Activated CD4-positive, alpha-beta T cell treated with anti-CD3 and anti-CD28 coated beads for 36 hours (primary cell): ENCODE results near the gene FCHSD2. TPM values are rescaled to one million over a fixed set of nuclear protein-coding genes. Genes with fewer than 3 reads are reported as not detected.
"Not testable (repeated sequence)": the region's sequence is repeated elsewhere in the genome, so short reads cannot be mapped to it uniquely, and the experiment has no call there.

ENCODE experiments used
- ATAC-seq: fragments of 200-7000 bp; cut with Tn5 transposase; one replicate; pipeline ENCODE4 v1.10.0; 2021; ENCODE audit warnings: mild to moderate bottlenecking, moderate library complexity
- CTCF ChIA-PET: fragments of 350-600 bp; sonication (Branson Sonifier 250); formaldehyde crosslinking; loops from one replicate; lab custom pipeline; 2021; ENCODE audit warnings: antibody characterized with exemption; lab: Charles Lee
- POLR2A ChIA-PET: fragments of 350-600 bp; sonication (Branson Sonifier 250); formaldehyde crosslinking; loops from one replicate; lab custom pipeline; 2021; ENCODE audit warnings: antibody characterized with exemption, inconsistent platforms; lab: Charles Lee
- DNase-seq: peaks from one replicate; pipeline ENCODE4 v3.0.0-alpha.2; 2020
- H3K27ac Mint-ChIP-seq: one replicate; pipeline ENCODE4 v1.8.0; 2021; ENCODE audit warnings: mixed read lengths
- H3K27me3 Mint-ChIP-seq: one replicate; pipeline ENCODE4 v1.8.0; 2021; ENCODE audit warnings: mixed read lengths
- H3K36me3 Mint-ChIP-seq: one replicate; pipeline ENCODE4 v1.8.0; 2021; ENCODE audit warnings: low read depth, mixed read lengths
- H3K4me1 Mint-ChIP-seq: one replicate; pipeline ENCODE4 v1.8.0; 2021; ENCODE audit warnings: mixed read lengths
- H3K4me3 Mint-ChIP-seq: one replicate; pipeline ENCODE4 v1.8.0; 2021; ENCODE audit warnings: mild to moderate bottlenecking, moderate library complexity, mixed read lengths
- H3K9me3 Mint-ChIP-seq: one replicate; pipeline ENCODE4 v1.8.0; 2021; ENCODE audit warnings: low read depth, mixed read lengths
- intact Hi-C, 2 experiments: fragments of 100-400 bp; cut with DNase I in 1 of 2; cut with micrococcal nuclease in 1 of 2; formaldehyde crosslinking; loops; one replicate each; pipeline versions ENCODE4 v1.14.2 to v1.15.1; 2022 to 2024; cut with DNase I, micrococcal nuclease
- total RNA-seq, 2 experiments: library from RNA; stranded (reverse); gene quantifications; one replicate each; pipeline ENCODE4 v1.2.3, GENCODE V29; 2021

The FCHSD2 gene
- total RNA-seq, 2 experiments from 2014 or later, result 24.1 to 24.7 TPM

GRCh38 chr11:73140213-73141030 is 1.7 kb downstream of the FCHSD2 start:
- H3K9me3 Mint-ChIP-seq, result no peaks in the 10 kb centered on the region
- ChIA-PET CTCF (interaction anchor here (0.6 to 1.4 kb wide), 3 partner anchors 62 to 917 kb away, joined by 3 to 4 read pairs (median 4); no protein-coding TSS in a partner anchor), POLR2A (no interaction called here)
- no peaks in the 10 kb centered on the region for H3K27me3 Mint-ChIP-seq
- intact Hi-C loops, result loop anchor here (1.0 to 10.0 kb wide), 7 partner anchors 106 to 1026 kb away; partner anchors contain the start of genes ANAPC15 (in 1 of the 2), FAM168A (in 1 of the 2), RAB6A (in 1 of the 2) and RELT (in 1 of the 2)
- DNase-seq (peak; percentile 41), ATAC-seq (peak; percentile 9)
- H3K4me1 Mint-ChIP-seq, result peaks cover 40% of the 10 kb centered on the region
- peak overlapping the region; percentile 92 for H3K4me3 Mint-ChIP-seq
- H3K36me3 Mint-ChIP-seq, result peaks cover 19% of the 10 kb centered on the region
- peak overlapping the region; percentile 91 for H3K27ac Mint-ChIP-seq

DNA sequence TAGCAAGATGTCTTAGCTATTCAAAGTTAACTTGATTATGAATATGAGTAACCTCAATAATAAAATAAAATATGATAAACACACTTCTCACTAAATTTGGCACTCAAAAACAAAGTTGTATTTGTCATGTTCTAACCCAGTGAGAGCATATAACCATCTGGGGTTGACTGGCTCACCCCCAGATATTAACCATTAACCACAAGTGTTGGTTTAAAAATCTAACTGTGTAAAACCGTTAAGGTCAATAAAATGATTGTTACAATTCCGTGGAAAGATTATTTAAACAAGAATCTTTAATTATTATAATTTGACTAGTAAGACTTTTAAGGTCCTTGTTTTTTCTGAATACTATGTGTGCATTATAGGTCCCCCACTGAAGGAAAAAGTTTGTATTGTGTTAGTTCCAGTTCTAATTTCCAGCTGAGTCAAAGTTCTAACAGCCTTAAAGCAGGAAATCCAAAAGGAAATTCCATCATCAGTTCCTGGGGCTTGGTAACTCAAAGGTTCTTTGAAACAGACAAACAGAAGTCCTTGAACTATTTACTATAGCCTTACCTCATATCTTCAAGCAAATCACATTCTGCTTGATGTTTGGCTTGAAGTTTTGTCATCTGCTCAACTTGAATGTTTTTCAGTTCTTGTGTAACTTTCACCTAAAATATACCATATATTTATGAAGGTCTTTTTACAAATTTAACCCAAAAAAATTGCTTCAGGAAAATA is 2.5 kb downstream of the FCHSD2 start:
- peak overlapping the region; percentile 92 for H3K4me3 Mint-ChIP-seq
- ChIA-PET POLR2A (no interaction called here), CTCF (interaction anchor here (0.6 kb wide), 1 partner anchor 916 kb away, joined by 4 read pairs; no protein-coding TSS in a partner anchor)
- intact Hi-C loops, result loop anchor here (2.0 to 10.0 kb wide), 6 partner anchors 105 to 1025 kb away; partner anchors contain the start of genes ANAPC15 (in 1 of the 2), FAM168A (in 1 of the 2) and RAB6A (in 1 of the 2)
- ATAC-seq, result no peak
- no peaks in the 10 kb centered on the region for H3K9me3 Mint-ChIP-seq
- H3K27ac Mint-ChIP-seq, result no peak overlapping the region
- H3K36me3 Mint-ChIP-seq, result peaks cover 19% of the 10 kb centered on the region
- DNase-seq, result no peak
- peaks cover 40% of the 10 kb centered on the region for H3K4me1 Mint-ChIP-seq
- no peaks in the 10 kb centered on the region for H3K27me3 Mint-ChIP-seq

- Mint-ChIP-seq H3K4me1 (peaks cover 35% of the 10 kb centered on the region), H3K27ac (no peak overlapping the region), H3K27me3 (no peaks in the 10 kb centered on the region), H3K4me3 (no peak overlapping the region), H3K9me3 (no peaks in the 10 kb centered on the region), H3K36me3 (peaks cover 25% of the 10 kb centered on the region)
- ATAC-seq (no peak), DNase-seq (no peak)
- intact Hi-C loops, result no loop called here
- CTCF ChIA-PET, result interaction anchor here (0.6 to 1.0 kb wide), 3 partner anchors 15 to 278 kb away, joined by 3 read pairs; no protein-coding TSS in a partner anchor
- POLR2A ChIA-PET, result no interaction called here
Measured at GRCh38 chr11:73137944-73138274, 4.2 kb downstream of the FCHSD2 start.

DNA sequence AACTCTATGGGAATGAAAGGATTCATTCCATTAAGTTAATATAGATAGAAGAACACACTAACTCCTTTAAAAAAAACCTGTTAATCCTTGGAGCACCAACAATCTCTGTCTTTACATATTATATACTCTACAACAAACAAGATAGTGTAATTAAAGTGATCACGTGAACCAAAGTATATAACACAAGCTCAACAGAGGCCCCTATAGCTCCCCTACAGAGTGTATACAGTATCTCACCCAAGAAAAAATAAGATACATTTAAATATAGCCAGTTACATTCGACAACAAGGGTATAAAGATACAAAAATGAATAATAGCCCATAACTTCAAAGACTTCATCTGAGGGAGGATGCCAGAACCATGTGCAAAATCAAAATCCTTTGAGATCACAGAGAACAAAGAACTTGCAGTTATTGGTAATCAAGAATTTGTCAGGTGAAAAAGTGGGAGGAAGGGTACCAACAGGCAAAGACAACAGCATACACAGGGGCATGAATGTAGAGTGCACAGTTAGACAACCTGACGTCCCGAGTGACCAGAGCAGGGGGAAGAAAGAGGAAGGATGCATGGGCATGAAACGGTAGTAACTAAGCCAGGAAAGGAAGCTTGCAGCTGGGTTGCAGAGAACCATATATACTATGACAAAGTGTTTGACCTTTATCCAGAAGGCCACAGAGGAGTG is 4.7 kb downstream of the FCHSD2 start:
- Mint-ChIP-seq H3K4me3 (no peak overlapping the region), H3K27me3 (no peaks in the 10 kb centered on the region), H3K4me1 (peaks cover 33% of the 10 kb centered on the region), H3K9me3 (no peaks in the 10 kb centered on the region), H3K27ac (no peak overlapping the region), H3K36me3 (peaks cover 25% of the 10 kb centered on the region)
- ChIA-PET POLR2A (no interaction called here), CTCF (interaction anchor here (0.6 to 1.0 kb wide), 3 partner anchors 15 to 277 kb away, joined by 3 read pairs; no protein-coding TSS in a partner anchor)
- intact Hi-C loops, result no loop called here
- ATAC-seq, result no peak
- DNase-seq, result no peak

- H3K9me3 Mint-ChIP-seq, ATAC-seq, H3K27ac Mint-ChIP-seq, DNase-seq, H3K27me3 Mint-ChIP-seq, intact Hi-C loops, H3K4me3 Mint-ChIP-seq: not testable (repeated sequence)
- H3K4me1 Mint-ChIP-seq, result peaks cover 36% of the 10 kb centered on the region
- CTCF ChIA-PET, result interaction anchor here (0.6 to 1.5 kb wide), 3 partner anchors 11 to 41 kb away, joined by 3 to 4 read pairs (median 4); no protein-coding TSS in a partner anchor
- POLR2A ChIA-PET, result interaction anchor here (0.7 kb wide), 1 partner anchor 12 kb away, joined by 4 read pairs; no protein-coding TSS in a partner anchor
- H3K36me3 Mint-ChIP-seq, result peaks cover 30% of the 10 kb centered on the region
Measured at GRCh38 chr11:73136722-73137121, 5.4 kb downstream of the FCHSD2 start.

DNA sequence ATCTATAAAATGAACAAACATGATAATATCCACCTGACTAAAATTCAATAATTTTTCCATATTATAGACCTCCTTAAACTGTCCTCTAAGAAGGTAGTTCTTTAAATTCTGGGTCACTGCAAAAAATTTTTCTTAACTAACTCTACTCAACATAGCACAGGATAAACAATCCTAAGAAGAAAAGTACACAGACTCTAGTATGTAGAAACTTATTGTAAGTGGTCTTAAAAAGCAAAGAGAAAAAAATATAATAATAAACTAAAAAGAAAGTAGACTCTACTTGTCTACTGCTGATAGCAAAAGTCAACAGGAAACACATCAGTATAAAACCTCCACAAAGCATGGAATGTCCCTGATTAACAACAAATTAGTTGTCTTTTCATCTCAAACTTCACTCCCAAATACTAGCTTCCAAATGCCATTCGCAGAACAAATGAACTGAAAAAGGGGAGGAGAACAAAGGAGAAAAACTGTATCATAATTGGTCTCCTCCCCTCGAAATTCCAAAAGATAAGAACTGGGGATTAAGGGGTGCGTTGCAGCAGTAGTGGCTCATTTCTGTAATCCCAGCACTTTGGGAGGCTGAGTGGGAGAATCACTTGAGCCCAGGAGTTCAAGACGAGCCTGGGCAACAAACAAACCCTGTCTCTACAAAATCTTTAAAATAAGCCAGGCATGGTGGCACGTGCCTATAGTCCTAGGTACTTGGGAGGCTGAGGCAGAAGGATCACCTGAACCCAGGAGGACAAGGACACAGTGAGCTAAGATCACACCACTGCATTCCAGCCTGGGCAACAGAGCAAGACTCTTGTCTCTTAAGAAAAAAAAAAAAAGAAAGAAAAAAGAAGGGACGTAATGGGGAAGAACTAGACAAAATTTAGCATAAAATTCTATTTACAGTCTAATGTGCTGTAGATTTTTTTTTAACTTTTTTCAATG is 6.5 kb downstream of the FCHSD2 start:
- Mint-ChIP-seq H3K36me3 (peaks cover 30% of the 10 kb centered on the region), H3K4me1 (peaks cover 35% of the 10 kb centered on the region), H3K4me3 (no peak overlapping the region), H3K27ac (no peak overlapping the region), H3K9me3 (no peaks in the 10 kb centered on the region), H3K27me3 (no peaks in the 10 kb centered on the region)
- POLR2A ChIA-PET, result interaction anchor here (0.6 to 0.7 kb wide), 2 partner anchors 13 to 15 kb away, joined by 4 to 5 read pairs; no protein-coding TSS in a partner anchor
- ATAC-seq (no peak), DNase-seq (no peak)
- CTCF ChIA-PET, result interaction anchor here (0.7 to 1.5 kb wide), 3 partner anchors 13 to 42 kb away, joined by 3 to 4 read pairs (median 4); no protein-coding TSS in a partner anchor
- intact Hi-C loops, result no loop called here

DNA sequence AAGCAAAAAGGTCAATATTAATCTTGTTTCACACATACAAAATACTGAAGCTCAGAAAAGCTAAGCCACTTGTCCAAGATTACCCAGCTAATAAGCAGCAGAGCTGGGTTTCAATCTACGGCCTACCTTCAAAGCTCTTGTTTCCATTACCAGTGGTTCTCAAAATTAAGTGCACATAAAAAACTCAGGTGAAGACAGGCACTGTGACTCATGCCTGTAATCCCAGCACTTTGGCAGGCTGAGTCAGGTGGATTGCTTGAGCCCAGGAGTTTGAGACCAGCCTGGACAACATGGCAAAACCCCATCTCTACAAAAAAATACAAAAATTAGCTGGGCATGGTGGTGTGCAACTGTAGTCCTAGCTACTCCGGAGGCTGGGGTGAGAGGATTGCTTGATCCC is 9.8 kb downstream of the FCHSD2 start:
- H3K9me3 Mint-ChIP-seq, ATAC-seq, POLR2A ChIA-PET, intact Hi-C loops, H3K4me3 Mint-ChIP-seq, H3K4me1 Mint-ChIP-seq, DNase-seq, H3K27ac Mint-ChIP-seq, H3K27me3 Mint-ChIP-seq: not testable (repeated sequence)
- CTCF ChIA-PET, result interaction anchor here (0.6 kb wide), 1 partner anchor 111 kb away, joined by 3 read pairs; no protein-coding TSS in a partner anchor
- peaks cover 14% of the 10 kb centered on the region for H3K36me3 Mint-ChIP-seq

DNA sequence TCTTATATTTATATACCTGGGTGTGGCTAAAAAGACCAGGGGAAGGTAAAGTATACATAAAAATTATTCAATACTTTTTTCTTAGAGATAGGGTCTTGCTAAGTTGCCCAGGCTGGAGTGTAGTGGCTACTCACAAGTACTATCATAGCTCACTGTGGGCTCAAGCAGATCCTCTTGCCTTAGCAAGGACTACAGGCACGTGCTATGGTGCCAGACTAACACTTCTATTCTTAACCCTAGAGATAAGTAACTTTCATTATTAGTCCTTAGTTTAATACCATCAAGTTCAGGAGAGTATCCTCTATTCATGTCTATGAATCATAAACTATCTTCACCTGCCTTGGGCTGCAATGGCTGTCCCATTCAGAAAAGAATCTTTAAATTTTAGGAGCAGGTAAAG is 11.9 kb downstream of the FCHSD2 start:
- H3K27me3 Mint-ChIP-seq, result no peaks in the 10 kb centered on the region
- ATAC-seq (no peak), DNase-seq (no peak)
- H3K36me3 Mint-ChIP-seq, result peaks cover 16% of the 10 kb centered on the region
- CTCF ChIA-PET, result interaction anchor here (1.6 kb wide), 1 partner anchor 47 kb away, joined by 6 read pairs; no protein-coding TSS in a partner anchor
- H3K4me1 Mint-ChIP-seq, result peaks cover 5% of the 10 kb centered on the region
- intact Hi-C loops, result no loop called here
- H3K4me3 Mint-ChIP-seq, result no peak overlapping the region
- H3K9me3 Mint-ChIP-seq, result peaks cover under 1% of the 10 kb centered on the region
- POLR2A ChIA-PET, result no interaction called here
- no peak overlapping the region for H3K27ac Mint-ChIP-seq

DNA sequence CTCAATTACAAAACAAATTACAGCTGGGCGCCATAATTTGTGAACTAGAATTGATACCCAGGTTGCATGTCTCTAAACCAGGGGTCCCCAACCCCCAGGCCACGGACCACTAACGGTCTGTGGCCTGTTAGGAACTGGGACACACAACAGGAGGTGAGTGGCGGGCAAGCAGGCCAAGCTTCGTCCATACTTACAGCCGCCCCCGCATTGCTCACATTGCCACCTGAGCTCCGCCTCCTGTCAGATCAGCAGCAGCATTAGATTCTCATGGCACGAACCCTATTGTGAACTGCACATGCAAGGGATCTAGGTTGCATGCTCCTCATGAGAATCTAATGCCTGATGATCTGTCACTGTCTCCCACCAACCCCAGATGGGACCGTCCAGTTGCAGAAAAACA is 12.9 kb downstream of the FCHSD2 start:
- Mint-ChIP-seq H3K27me3 (no peaks in the 10 kb centered on the region), H3K4me3 (no peak overlapping the region), H3K27ac (no peak overlapping the region), H3K4me1 (peaks cover 5% of the 10 kb centered on the region), H3K36me3 (peaks cover 19% of the 10 kb centered on the region), H3K9me3 (peaks cover 4% of the 10 kb centered on the region)
- ChIA-PET CTCF (interaction anchor here (1.6 kb wide), 1 partner anchor 48 kb away, joined by 6 read pairs; no protein-coding TSS in a partner anchor), POLR2A (interaction anchor here (0.6 kb wide), 1 partner anchor 50 kb away, joined by 3 read pairs; no protein-coding TSS in a partner anchor)
- no peak for ATAC-seq
- intact Hi-C loops, result no loop called here
- DNase-seq, result no peak
